K562 (cell line): ENCODE results near the gene FAM171A2. TPM values are rescaled to one million over a fixed set of nuclear protein-coding genes. Genes with fewer than 3 reads are reported as not detected.

Experiments
- ATAC-seq: fragments of 200-7000 bp; cut with Tn5 transposase; 3 replicates; pipeline ENCODE4 v1.9.1; 2020; ENCODE audit warnings: moderate library complexity
- BruUV-seq: library from RNA; stranded (reverse); fragments of 400-500 nt; replicated peaks from 2 replicates; lab custom pipeline; 2021; lab: Mats Ljungman, UMichigan
- CTCF ChIA-PET: fragments of 300-600 bp; formaldehyde crosslinking; extraction: SDS; loops from one replicate; lab custom pipeline; 2021; ENCODE audit warnings: low intra/inter-chr PET ratio; lab: Yijun Ruan, JAX
- POLR2A ChIA-PET: fragments of 300-600, 350-650 bp; sonication (Branson Sonifier 250); formaldehyde crosslinking; extraction: SDS; loops from one replicate; lab custom pipeline; 2021; ENCODE audit warnings: antibody characterized with exemption, inconsistent platforms; lab: Yijun Ruan, JAX
- DNase-seq, 4 experiments: peaks; one replicate each; pipeline versions ENCODE4 v3.0.0 to v3.0.0-alpha.2; 2011 to 2018; ENCODE audit warnings: low spot score in 3 of 4, mixed read lengths in 3 of 4; ENCODE audit errors: extremely low read depth in 1 of 4
- FAIRE-seq: peaks from 2 replicates; lab custom pipeline; 2011; peaks lifted over from hg19 to GRCh38; lab: Jason Lieb, UNC
- H2AFZ ChIP-seq: 2 replicates; pipeline ENCODE4 v1.6.0; 2011; ENCODE audit warnings: low read depth, low read length, control low read depth, inconsistent platforms
- H3K27ac ChIP-seq: fragments of 200-600 bp; 3 replicates; pipeline ENCODE4 v1.8.0; 2011; ENCODE audit warnings: low read depth, mild to moderate bottlenecking, control low read depth, inconsistent platforms, low read length, moderate library complexity, mixed read lengths; ENCODE audit errors: extremely low read depth
- H3K27me3 ChIP-seq, 2 experiments: fragments of 300-600 bp in 1 of 2; 2 replicates in 1 of 2; 3 replicates in 1 of 2; pipeline versions ENCODE4 v1.6.0 to v1.8.0; 2011; ENCODE audit warnings: inconsistent platforms in 2 of 2, low read length in 2 of 2, mild to moderate bottlenecking in 1 of 2, mixed read lengths in 1 of 2, moderate library complexity in 1 of 2; ENCODE audit not compliant: control insufficient read depth in 2 of 2, insufficient read depth in 2 of 2
- H3K36me3 ChIP-seq: fragments of 300-600 bp; 3 replicates; pipeline ENCODE4 v1.8.0; 2011; ENCODE audit warnings: mild to moderate bottlenecking, low read length, inconsistent platforms; ENCODE audit not compliant: control insufficient read depth, insufficient read depth
- H3K4me1 ChIP-seq, 2 experiments: fragments of 200-600 bp in 1 of 2; replicated peaks in 1 of 2; 2 replicates in 1 of 2; 3 replicates in 1 of 2; pipeline versions ENCODE4 v1.5.1 to v1.8.0; 2011; ENCODE audit warnings: inconsistent platforms in 2 of 2, low read length in 2 of 2, mild to moderate bottlenecking in 1 of 2, mixed read lengths in 1 of 2, moderate library complexity in 1 of 2; ENCODE audit not compliant: control insufficient read depth in 2 of 2, insufficient read depth in 2 of 2
- H3K4me2 ChIP-seq: 2 replicates; pipeline ENCODE4 v1.6.1; 2011; ENCODE audit warnings: low read length, control low read depth, inconsistent platforms, mixed read lengths; ENCODE audit not compliant: insufficient read depth
- H3K4me3 ChIP-seq: fragments of 200-600 bp; sonication (generic), shearing (Covaris generic); 2 replicates; pipeline ENCODE4 v1.5.1; 2016; ENCODE audit warnings: control low read depth, inconsistent platforms
- H3K79me2 ChIP-seq: fragments of 200-600 bp; 3 replicates; pipeline ENCODE4 v1.8.0; 2011; ENCODE audit warnings: low read length, inconsistent platforms; ENCODE audit not compliant: control insufficient read depth, insufficient read depth
- H3K9ac ChIP-seq, 2 experiments: 2 replicates each; pipeline versions ENCODE4 v1.6.0 to v1.6.1; 2011; ENCODE audit warnings: low read depth in 2 of 2, low read length in 2 of 2, control low read depth in 1 of 2, inconsistent platforms in 1 of 2, mild to moderate bottlenecking in 1 of 2, mixed read lengths in 1 of 2; ENCODE audit not compliant: insufficient read depth in 1 of 2
- H3K9me1 ChIP-seq: one replicate; pipeline ENCODE4 v1.6.0; 2011; ENCODE audit warnings: inconsistent platforms, mild to moderate bottlenecking, low read length, moderate library complexity; ENCODE audit not compliant: control insufficient read depth, insufficient read depth
- H3K9me3 ChIP-seq: replicated peaks from 2 replicates; pipeline ENCODE4 v1.5.1; 2011; ENCODE audit warnings: low read depth, low read length, inconsistent platforms; ENCODE audit not compliant: control insufficient read depth, insufficient read depth
- H4K20me1 ChIP-seq: replicated peaks from 2 replicates; pipeline ENCODE4 v1.6.1; 2011; ENCODE audit warnings: low read length, inconsistent platforms, mixed read lengths; ENCODE audit not compliant: control insufficient read depth, insufficient read depth
- CREM ChIP-seq: IDR thresholded peaks from 2 replicates; pipeline ENCODE4 v1.6.1; 2014; ENCODE audit warnings: antibody characterized with exemption, low read depth
- ELK1 ChIP-seq: sonication (generic); formaldehyde crosslinking; IDR thresholded peaks from 2 replicates; pipeline ENCODE4 v1.8.1; 2022; ENCODE audit warnings: missing genetic modification reagents
- HLTF ChIP-seq: fragments of 450-650 bp; IDR thresholded peaks from 2 replicates; pipeline ENCODE4 v1.6.1; 2016
- ILF3 ChIP-seq: fragments of 450-650 bp; IDR thresholded peaks from 2 replicates; pipeline ENCODE4 v1.6.1; 2018; ENCODE audit warnings: antibody characterized with exemption, mild to moderate bottlenecking, moderate library complexity, borderline replicate concordance
- JUN ChIP-seq, 2 experiments: sonication (generic) in 1 of 2; formaldehyde crosslinking in 1 of 2; IDR thresholded peaks; 2 replicates each; pipeline versions ENCODE4 v1.6.1 to v1.8.0; 2012 to 2022; ENCODE audit warnings: borderline replicate concordance in 2 of 2, mild to moderate bottlenecking in 2 of 2, improper control_type of control experiment in 1 of 2, low read depth in 1 of 2, low read length in 1 of 2, missing genetic modification reagents in 1 of 2
- MCM2 ChIP-seq: fragments of 450-650 bp; IDR thresholded peaks from 2 replicates; pipeline ENCODE4 v1.6.1; 2017; ENCODE audit warnings: low read depth, mild to moderate bottlenecking
- NFE2L1 ChIP-seq: fragments of 450-650 bp; IDR thresholded peaks from 2 replicates; pipeline ENCODE4 v1.6.1; 2016; ENCODE audit warnings: missing genetic modification characterization, low read depth, mild to moderate bottlenecking, missing compliant biosample characterization, moderate library complexity, borderline replicate concordance
- NFYB ChIP-seq: IDR thresholded peaks from 2 replicates; pipeline ENCODE4 v1.6.1; 2011; ENCODE audit warnings: mild to moderate bottlenecking, moderate library complexity; ENCODE audit not compliant: insufficient read length; ENCODE audit errors: extremely low read depth
- NUFIP1 ChIP-seq: fragments of 450-650 bp; IDR thresholded peaks from 2 replicates; pipeline ENCODE4 v1.6.1; 2018; ENCODE audit not compliant: partially characterized antibody
- SP2 ChIP-seq: IDR thresholded peaks from 2 replicates; pipeline ENCODE4 v1.6.1; 2011; ENCODE audit warnings: mild to moderate bottlenecking, low read depth, low read length, moderate library complexity; ENCODE audit not compliant: poor library complexity, severe bottlenecking; ENCODE audit errors: extremely low read depth
- STAG1 ChIP-seq: sonication (generic); formaldehyde crosslinking; IDR thresholded peaks from 2 replicates; pipeline ENCODE4 v1.5.0; 2020; ENCODE audit warnings: missing genetic modification reagents, borderline replicate concordance
- TBP ChIP-seq: optimal IDR thresholded peaks from 2 replicates; pipeline ENCODE3; 2011; ENCODE audit warnings: low read depth, low read length, improper control_type of control experiment
- TEAD4 ChIP-seq, 2 experiments: sonication (generic) in 1 of 2; formaldehyde crosslinking in 1 of 2; IDR thresholded peaks; 2 replicates each; pipeline versions ENCODE4 v1.6.1 to v1.8.0; 2012 to 2022; ENCODE audit warnings: borderline replicate concordance in 1 of 2, inconsistent platforms in 1 of 2, low read length in 1 of 2, mild to moderate bottlenecking in 1 of 2, missing genetic modification reagents in 1 of 2
- U2AF2 ChIP-seq: fragments of 200-400 bp; formaldehyde crosslinking; optimal IDR thresholded peaks from 2 replicates; pipeline ENCODE3; 2017; ENCODE audit warnings: low read depth, mild to moderate bottlenecking, low read length
- XRCC3 ChIP-seq: fragments of 450-650 bp; IDR thresholded peaks from 2 replicates; pipeline ENCODE4 v1.6.1; 2017; ENCODE audit warnings: mild to moderate bottlenecking, moderate library complexity
- ZC3H8 ChIP-seq: fragments of 450-650 bp; IDR thresholded peaks from 2 replicates; pipeline ENCODE4 v1.6.1; 2017
- ZNF57 ChIP-seq: fragments of 450-650 bp; formaldehyde crosslinking; IDR thresholded peaks from 2 replicates; pipeline ENCODE4 v1.4.0; 2020; ENCODE audit warnings: mild to moderate bottlenecking, moderate library complexity
- WGBS: fragments of 100-300 bp; shearing (Covaris generic); methylation state at CpG from one replicate; pipeline ENCODE4 v1.1.6; 2016; ENCODE audit warnings: low coverage, mixed read lengths; ENCODE audit not compliant: insufficient coverage; ENCODE audit errors: missing lambda C conversion rate; 5-methylcytosine and 5-hydroxymethylcytosine counted together
- in situ Hi-C: fragments of 300-500 bp; cut with MboI; formaldehyde crosslinking; loops from 4 replicates; pipeline ENCODE4 v1.15.0; 2018; ENCODE audit warnings: inconsistent platforms, mixed read lengths
- intact Hi-C: fragments of 100-400 bp; cut with micrococcal nuclease; formaldehyde crosslinking; loops from 2 replicates; pipeline ENCODE4 v1.14.2; 2022
- polyA plus RNA-seq, 8 experiments: library from polyadenylated mRNA; depleted of rRNA in 4 of 8; stranded (reverse) in 5 of 8; unstranded in 3 of 8; fragments of >200 nt; fragmentation: Nextera tagmentation in 2 of 8; fragmentation: Illumina TruSeq in 1 of 8; extraction: Ambion mirVana in 2 of 8; extraction: Trizol in 1 of 8; gene quantifications; 2 replicates each; pipeline versions ENCODE4 v1.2.1 to v1.2.3, GENCODE V29; 2011 to 2014; ENCODE audit warnings: inconsistent platforms in 1 of 8, missing spikeins in 1 of 8
- total RNA-seq, 7 experiments: library from RNA; depleted of rRNA in 6 of 7; stranded (reverse); fragments of >200 nt in 6 of 7; fragmentation: Illumina TruSeq in 2 of 7; extraction: Trizol in 2 of 7; gene quantifications; 2 replicates each; pipeline versions ENCODE4 v1.2.1 to v1.2.3, GENCODE V29; 2011 to 2021; ENCODE audit warnings: low replicate concordance in 1 of 7
- TF ChIP-seq, protein P1 (sequence below): fragments of 250-450 bp; sonication (Bioruptor Pico); IDR thresholded peaks from 2 replicates; pipeline ENCODE4 v1.4.0; 2020; ENCODE audit warnings: mild to moderate bottlenecking, moderate library complexity

FAM171A2 gene
- total and polyA plus RNA-seq, 9 of the 15 experiments (the other 6 are each of a cell fraction or from before 2014, with no cell fraction given), result 0.10 to 10.2 (median 2.0) TPM; not detected in 1

GRCh38 chr17:44314031-44314430, 49.6 kb downstream of the FAM171A2 start:
- H3K27ac ChIP-seq, result no peak overlapping the region
- in situ Hi-C loops, result no loop called here
- POLR2A ChIA-PET, result interaction anchor here (0.5 to 0.6 kb wide), 2 partner anchors 19 to 34 kb away, joined by 3 read pairs; no protein-coding TSS in a partner anchor
- peaks cover 3 to 38% of the 10 kb centered on the region in 2 experiments; a peak in 4 of 5 replicates for H3K27me3 ChIP-seq
- peak in 1 of 4 experiments; percentile 6 for DNase-seq
- CTCF ChIA-PET, result no interaction called here
- H3K79me2 ChIP-seq, result no peaks in the 10 kb centered on the region
- H3K9me1 ChIP-seq, result peaks cover 6% of the 10 kb centered on the region
- H3K36me3 ChIP-seq, result peaks cover 5% of the 10 kb centered on the region; the same call in 1 of the 3 replicates
- no TSS peak for BruUV-seq
- TF ChIP-seq STAG1 (CRISPR knock-in tag) (no peak), XRCC3 (no peak), ILF3 (no peak), ELK1 (no peak), MCM2 (no peak), ZNF57 (CRISPR knock-in tag) (no peak), HLTF (no peak), TEAD4 (IDR thresholded peaks at IDR 0.05; ENCODE audit: low read length) (no peak), TEAD4 (CRISPR knock-in tag; IDR thresholded peaks at IDR 0.05; ENCODE audit: borderline replicate concordance) (no peak), TBP (no peak), NUFIP1 (no peak), ZC3H8 (no peak), U2AF2 (no peak), CREM (no peak), NFYB (no peak), SP2 (no peak), NFE2L1 (no peak), JUN (IDR thresholded peaks at IDR 0.05; ENCODE audit: borderline replicate concordance, low read depth, low read length) (no peak), JUN (CRISPR knock-in tag; IDR thresholded peaks at IDR 0.05; ENCODE audit: borderline replicate concordance) (no peak)
- TF ChIP-seq, protein P1, sequence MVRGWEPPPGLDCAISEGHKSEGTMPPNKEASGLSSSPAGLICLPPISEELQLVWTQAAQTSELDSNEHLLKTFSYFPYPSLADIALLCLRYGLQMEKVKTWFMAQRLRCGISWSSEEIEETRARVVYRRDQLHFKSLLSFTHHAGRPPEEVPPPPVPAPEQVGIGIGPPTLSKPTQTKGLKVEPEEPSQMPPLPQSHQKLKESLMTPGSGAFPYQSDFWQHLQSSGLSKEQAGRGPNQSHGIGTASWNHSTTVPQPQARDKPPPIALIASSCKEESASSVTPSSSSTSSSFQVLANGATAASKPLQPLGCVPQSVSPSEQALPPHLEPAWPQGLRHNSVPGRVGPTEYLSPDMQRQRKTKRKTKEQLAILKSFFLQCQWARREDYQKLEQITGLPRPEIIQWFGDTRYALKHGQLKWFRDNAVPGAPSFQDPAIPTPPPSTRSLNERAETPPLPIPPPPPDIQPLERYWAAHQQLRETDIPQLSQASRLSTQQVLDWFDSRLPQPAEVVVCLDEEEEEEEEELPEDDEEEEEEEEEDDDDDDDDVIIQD, result no peak
- TF ChIP-seq, all 486 proteins: peak for 0
- intact Hi-C loops, result no loop called here
- H3K4me2 ChIP-seq, result no peak overlapping the region
- H2AFZ ChIP-seq, result no peak overlapping the region
- no peak for ATAC-seq
- H3K9me3 ChIP-seq, result no peaks in the 10 kb centered on the region
- no peak for FAIRE-seq
- H4K20me1 ChIP-seq, result peaks cover 8% of the 10 kb centered on the region; the same call in 1 of the 2 replicates
- peaks cover 5 to 46% of the 10 kb centered on the region in 2 experiments; a peak in 3 of 5 replicates for H3K4me1 ChIP-seq
- H3K9ac ChIP-seq, result no peak overlapping the region
- 17% methylated on average over 7 of the region's 7 CpGs for WGBS
- H3K4me3 ChIP-seq, result no peak overlapping the region
